HAP-1 (cell line): ENCODE results near the gene LAMB3.
A peak's percentile ranks its signal among the peaks of the same experiment; 100 is the strongest.

Source experiments
- DNase-seq, 2 experiments: peaks; one replicate each; pipeline ENCODE4 v3.0.0-alpha.2; 2016 to 2020; ENCODE audit warnings: low spot score in 2 of 2
- H3K27me3 ChIP-seq: fragments of 250-450 bp; sonication (Bioruptor Pico); 2 replicates; pipeline ENCODE4 v1.5.1; 2020; ENCODE audit warnings: low read depth, mild to moderate bottlenecking, moderate library complexity
- H3K36me3 ChIP-seq: fragments of 250-450 bp; sonication (Bioruptor Pico); replicated peaks from 2 replicates; pipeline ENCODE4 v1.5.1; 2020; ENCODE audit warnings: mild to moderate bottlenecking
- H3K4me1 ChIP-seq: fragments of 250-450 bp; sonication (Bioruptor Pico); 2 replicates; pipeline ENCODE4 v1.5.1; 2020; ENCODE audit warnings: mild to moderate bottlenecking
- H3K4me3 ChIP-seq: fragments of 250-450 bp; sonication (Bioruptor Pico); 2 replicates; pipeline ENCODE4 v1.5.1; 2020; ENCODE audit warnings: mild to moderate bottlenecking, moderate library complexity
- H3K9me3 ChIP-seq: fragments of 250-450 bp; sonication (Bioruptor Pico); 2 replicates; pipeline ENCODE4 v1.5.1; 2020; ENCODE audit warnings: mild to moderate bottlenecking, moderate library complexity
- in situ Hi-C: fragments of 300-500 bp; cut with MboI; formaldehyde crosslinking; loops from 3 replicates; pipeline ENCODE4 v1.14.3; 2020; ENCODE audit warnings: low sequenced_read_pairs, inconsistent platforms, mixed read lengths

Gene LAMB3

DNA sequence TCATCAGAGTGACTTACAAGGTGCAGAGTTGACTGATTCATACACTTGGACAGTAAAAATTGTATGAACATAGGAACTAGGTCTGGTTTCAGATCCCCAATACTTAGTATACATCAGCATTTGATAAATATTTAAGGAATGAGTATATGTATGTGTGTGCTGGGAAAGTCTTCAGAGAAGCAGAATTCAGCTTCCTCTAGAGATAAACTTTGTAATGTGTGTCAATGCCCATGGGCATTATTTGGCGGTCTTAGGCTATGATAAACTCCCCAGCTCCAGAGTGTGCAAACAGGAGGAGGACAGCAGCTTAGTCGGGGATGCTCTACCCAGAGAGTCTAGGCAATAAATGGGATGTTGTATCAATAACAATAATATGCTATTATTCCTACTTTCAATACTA is 71.6 kb downstream of the LAMB3 start:
- DNase-seq: no peak
- in situ Hi-C loops: no loop called here
- no peaks in the 10 kb centered on the region for H3K4me1 ChIP-seq
- no peaks in the 10 kb centered on the region for H3K36me3 ChIP-seq
- H3K4me3 ChIP-seq: no peak overlapping the region
- peaks cover 12% of the 10 kb centered on the region for H3K27me3 ChIP-seq
- H3K9me3 ChIP-seq: no peaks in the 10 kb centered on the region

GRCh38 chr1:209577346-209577745 is 74.9 kb downstream of the LAMB3 start:
- H3K36me3 ChIP-seq: no peaks in the 10 kb centered on the region
- in situ Hi-C loops: loop anchor here (10.0 kb wide), 1 partner anchor 117 kb away; no protein-coding TSS in a partner anchor
- H3K4me1 ChIP-seq: no peaks in the 10 kb centered on the region
- peaks cover 19% of the 10 kb centered on the region for H3K27me3 ChIP-seq
- no peak overlapping the region for H3K4me3 ChIP-seq
- H3K9me3 ChIP-seq: no peaks in the 10 kb centered on the region
- DNase-seq: no peak

- in situ Hi-C loops: loop anchor here (10.0 kb wide), 1 partner anchor 118 kb away; no protein-coding TSS in a partner anchor
- Histone ChIP-seq H3K9me3 (no peaks in the 10 kb centered on the region), H3K4me1 (no peaks in the 10 kb centered on the region), H3K36me3 (no peaks in the 10 kb centered on the region), H3K27me3 (peaks cover 24% of the 10 kb centered on the region), H3K4me3 (no peak overlapping the region)
- DNase-seq: peak; percentile 47 to 85
Observed at GRCh38 chr1:209576392-209577197, 75.6 kb downstream of the LAMB3 start.

DNA sequence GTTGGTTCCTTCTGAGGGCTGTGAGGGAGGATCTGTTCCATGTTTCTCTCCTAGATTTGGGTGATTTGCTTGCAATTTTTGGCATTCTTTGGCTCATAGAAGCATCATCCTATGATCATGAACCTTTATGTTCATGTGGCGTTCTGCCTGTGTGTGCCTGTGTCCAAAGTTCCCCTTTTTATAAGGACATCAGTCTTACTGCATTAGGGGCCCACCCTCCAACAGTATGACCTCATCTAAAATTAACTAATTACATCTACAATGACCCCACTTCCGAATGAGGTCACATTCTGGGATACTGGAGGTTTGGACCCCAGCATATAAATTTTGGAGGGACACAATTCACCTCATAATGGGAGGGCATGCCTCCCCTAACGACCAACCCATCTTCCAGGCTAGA is 81.5 kb downstream of the LAMB3 start:
- H3K4me1 ChIP-seq: no peaks in the 10 kb centered on the region
- H3K27me3 ChIP-seq: peaks cover 31% of the 10 kb centered on the region
- H3K4me3 ChIP-seq: no peak overlapping the region
- no peaks in the 10 kb centered on the region for H3K9me3 ChIP-seq
- no peak for DNase-seq
- in situ Hi-C loops: loop anchor here (10.0 kb wide), 1 partner anchor 124 kb away; no protein-coding TSS in a partner anchor
- H3K36me3 ChIP-seq: no peaks in the 10 kb centered on the region

GRCh38 chr1:209569455-209570207 is 82.6 kb downstream of the LAMB3 start:
- H3K4me3 ChIP-seq: no peak overlapping the region
- no peaks in the 10 kb centered on the region for H3K9me3 ChIP-seq
- in situ Hi-C loops: loop anchor here (10.0 kb wide), 1 partner anchor 125 kb away; no protein-coding TSS in a partner anchor
- peak; percentile 61 to 85 for DNase-seq
- no peaks in the 10 kb centered on the region for H3K36me3 ChIP-seq
- no peaks in the 10 kb centered on the region for H3K4me1 ChIP-seq
- peaks cover 30% of the 10 kb centered on the region for H3K27me3 ChIP-seq

DNA sequence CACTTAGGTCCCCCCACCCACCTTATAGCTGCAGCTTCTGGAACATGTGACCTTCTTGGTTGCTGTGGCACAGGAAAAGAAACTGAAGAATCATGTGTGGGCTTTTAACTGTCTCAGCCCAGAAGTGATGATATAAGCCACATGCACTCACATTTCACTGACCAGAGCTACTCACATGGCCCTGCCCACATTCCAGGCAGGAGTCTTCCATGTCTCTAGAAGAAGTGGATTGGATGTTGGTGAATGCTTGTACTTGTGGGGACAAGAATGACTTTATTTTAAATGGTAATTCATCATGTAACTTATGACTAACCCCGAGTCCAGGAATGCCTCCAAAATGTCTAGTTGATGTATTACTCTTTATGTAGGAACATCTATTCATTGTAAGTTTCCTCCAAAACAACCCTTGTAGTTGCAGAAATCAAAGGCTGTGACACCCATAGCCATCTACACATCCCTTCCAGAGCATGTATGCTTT is 84.5 kb downstream of the LAMB3 start:
- Histone ChIP-seq H3K9me3 (no peaks in the 10 kb centered on the region), H3K4me3 (no peak overlapping the region), H3K4me1 (no peaks in the 10 kb centered on the region), H3K27me3 (peaks cover 20% of the 10 kb centered on the region), H3K36me3 (no peaks in the 10 kb centered on the region)
- no peak for DNase-seq
- in situ Hi-C loops: no loop called here

DNA sequence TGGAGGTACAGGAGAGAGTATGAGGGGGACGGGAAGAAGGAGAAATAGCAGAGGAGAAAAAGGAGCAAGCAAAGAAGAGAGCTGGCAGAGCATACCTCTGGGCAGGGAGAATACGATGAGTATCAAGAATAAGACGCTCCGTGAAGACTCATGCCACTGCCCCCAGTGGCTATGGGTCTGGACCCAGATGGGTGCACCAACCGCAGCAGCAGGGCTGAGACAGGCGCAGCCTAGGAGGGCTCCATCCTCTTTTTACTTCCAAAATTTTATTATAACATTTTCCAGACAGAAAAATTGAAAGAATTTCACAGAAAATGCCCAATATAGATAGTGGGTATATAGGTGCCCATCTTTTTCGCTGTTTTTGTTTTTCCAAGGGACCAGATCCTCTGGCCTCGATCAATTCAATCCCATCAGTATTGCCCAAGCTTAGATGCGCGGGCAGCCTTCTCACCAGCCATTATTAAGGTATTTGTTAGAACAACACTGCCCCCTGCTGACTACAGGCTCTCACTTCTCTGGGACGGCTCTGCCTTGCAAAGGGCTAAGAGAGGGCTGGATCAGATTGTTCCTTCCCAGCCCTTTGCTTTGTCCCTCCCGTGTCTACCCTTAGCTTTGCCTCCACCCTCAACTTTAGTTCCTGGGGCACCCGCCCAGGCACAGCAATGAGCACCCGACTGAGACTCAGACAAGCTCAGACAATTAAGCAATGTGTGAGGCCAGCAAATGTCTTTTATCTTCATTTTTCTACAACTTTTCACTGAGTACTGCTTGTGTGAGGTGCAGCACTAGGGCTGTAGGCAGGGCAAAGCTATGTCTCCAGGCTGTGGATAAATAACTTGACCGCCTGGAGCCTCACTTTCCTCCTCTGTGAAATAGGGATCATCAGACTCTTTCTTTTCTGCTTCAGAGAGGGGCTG is 86.2 kb downstream of the LAMB3 start:
- H3K9me3 ChIP-seq: no peaks in the 10 kb centered on the region
- peaks cover 11% of the 10 kb centered on the region for H3K27me3 ChIP-seq
- no peaks in the 10 kb centered on the region for H3K36me3 ChIP-seq
- in situ Hi-C loops: no loop called here
- H3K4me3 ChIP-seq: no peak overlapping the region
- peak; percentile 72 to 91 for DNase-seq
- no peaks in the 10 kb centered on the region for H3K4me1 ChIP-seq
